SK-N-SH (cell line): Measurements from ENCODE around the gene CDH22. TPM values are rescaled to one million over a fixed set of nuclear protein-coding genes. Genes with fewer than 3 reads are reported as not detected.

ENCODE experiments used
- CTCF ChIA-PET: fragments of 300-600, 350-600 bp; formaldehyde crosslinking; extraction: SDS; loops from one replicate; lab custom pipeline; 2021; lab: Yijun Ruan, JAX
- POLR2A ChIA-PET: fragments of 350-600 bp; sonication (Branson Sonifier 250); formaldehyde crosslinking; extraction: SDS; loops from one replicate; lab custom pipeline; 2020; ENCODE audit warnings: antibody characterized with exemption, inconsistent platforms; lab: Yijun Ruan, JAX
- DNase-seq: peaks from one replicate; pipeline ENCODE4 v3.0.0; 2012
- H2AFZ ChIP-seq: fragments of 200-600 bp; sonication (generic); 2 replicates; pipeline ENCODE4 v1.8.1; 2016; ENCODE audit warnings: antibody characterized with exemption, mild to moderate bottlenecking, low read depth
- H3F3A ChIP-seq: fragments of 200-600 bp; sonication (generic); replicated peaks from 2 replicates; pipeline ENCODE3; 2016; ENCODE audit warnings: antibody characterized with exemption, mild to moderate bottlenecking; ENCODE audit not compliant: insufficient read depth
- H3K27ac ChIP-seq, 2 experiments: fragments of 200-500 bp in 1 of 2; fragments of 200-600 bp in 1 of 2; sonication (Bioruptor generic) in 1 of 2; sonication (generic), shearing (Covaris generic) in 1 of 2; 2 replicates each; pipeline versions ENCODE4 v1.5.1 to v1.6.1; 2014 to 2016; ENCODE audit warnings: low read depth in 2 of 2, inconsistent platforms in 1 of 2, low read length in 1 of 2, mild to moderate bottlenecking in 1 of 2, mixed read lengths in 1 of 2
- H3K27me3 ChIP-seq: fragments of 200-600 bp; sonication (generic), shearing (Covaris generic); 2 replicates; pipeline ENCODE4 v1.6.1; 2016; ENCODE audit warnings: mixed run types; ENCODE audit not compliant: insufficient read depth
- H3K36me3 ChIP-seq, 2 experiments: fragments of 200-500 bp in 1 of 2; fragments of 200-600 bp in 1 of 2; sonication (Bioruptor generic) in 1 of 2; sonication (generic) in 1 of 2; replicated peaks in 1 of 2; 2 replicates each; pipeline versions ENCODE3 to v1.5.1; 2014 to 2016; ENCODE audit warnings: low read length in 1 of 2, mild to moderate bottlenecking in 1 of 2; ENCODE audit not compliant: insufficient read depth in 2 of 2, control insufficient read depth in 1 of 2
- H3K4me1 ChIP-seq, 2 experiments: fragments of 200-500 bp in 1 of 2; fragments of 200-600 bp in 1 of 2; sonication (Bioruptor generic) in 1 of 2; sonication (generic), shearing (Covaris generic) in 1 of 2; 2 replicates each; pipeline versions ENCODE4 v1.5.1 to v1.6.1; 2014 to 2016; ENCODE audit warnings: low read depth in 1 of 2, low read length in 1 of 2, mixed run types in 1 of 2; ENCODE audit not compliant: insufficient read depth in 2 of 2, control insufficient read depth in 1 of 2
- H3K4me2 ChIP-seq: fragments of 200-600 bp; sonication (generic), shearing (Covaris generic); 2 replicates; pipeline ENCODE4 v1.6.1; 2017; ENCODE audit warnings: mixed run types
- H3K4me3 ChIP-seq, 2 experiments: fragments of 200-500 bp in 1 of 2; fragments of 200-600 bp in 1 of 2; sonication (Bioruptor generic) in 1 of 2; sonication (generic), shearing (Covaris generic) in 1 of 2; 2 replicates each; pipeline versions ENCODE4 v1.5.1 to v1.8.1; 2014 to 2016; ENCODE audit warnings: low read depth in 2 of 2, inconsistent platforms in 1 of 2, low read length in 1 of 2, mild to moderate bottlenecking in 1 of 2, mixed read lengths in 1 of 2, moderate library complexity in 1 of 2
- H3K79me2 ChIP-seq: fragments of 200-600 bp; sonication (generic); 2 replicates; pipeline ENCODE4 v1.8.1; 2017; ENCODE audit warnings: mild to moderate bottlenecking; ENCODE audit not compliant: insufficient read depth
- H3K9ac ChIP-seq: fragments of 200-600 bp; sonication (generic); 2 replicates; pipeline ENCODE4 v1.6.1; 2017; ENCODE audit warnings: mixed run types
- H3K9me2 ChIP-seq: fragments of 200-600 bp; sonication (generic); 2 replicates; pipeline ENCODE4 v1.6.1; 2017; ENCODE audit warnings: mixed run types
- H3K9me3 ChIP-seq: fragments of 200-600 bp; sonication (generic); 2 replicates; pipeline ENCODE4 v1.6.1; 2017; ENCODE audit warnings: mixed run types, mild to moderate bottlenecking, moderate library complexity
- H4K20me1 ChIP-seq: fragments of 200-600 bp; sonication (generic); 2 replicates; pipeline ENCODE4 v1.6.1; 2017; ENCODE audit warnings: mild to moderate bottlenecking, mixed run types; ENCODE audit not compliant: insufficient read depth
- FOSL2 ChIP-seq: IDR thresholded peaks from 2 replicates; pipeline ENCODE4 v1.4.0; 2012; ENCODE audit warnings: low read depth, mild to moderate bottlenecking, moderate library complexity, borderline replicate concordance
- NFIC ChIP-seq: IDR thresholded peaks from 2 replicates; pipeline ENCODE4 v1.4.0; 2012; ENCODE audit warnings: borderline replicate concordance
- NRF1 ChIP-seq: IDR thresholded peaks from 2 replicates; pipeline ENCODE4 v1.6.1; 2012; ENCODE audit warnings: low read depth, mild to moderate bottlenecking, low read length
- PBX3 ChIP-seq: IDR thresholded peaks from 2 replicates; pipeline ENCODE4; 2012
- POLR2AphosphoS5 ChIP-seq: IDR thresholded peaks from 2 replicates; pipeline ENCODE4 v1.6.1; 2012; ENCODE audit warnings: low read depth, low read length
- RCOR1 ChIP-seq: fragments of 150-350 bp; IDR thresholded peaks from 2 replicates; pipeline ENCODE4 v1.6.1; 2017; ENCODE audit warnings: antibody characterized with exemption, low read length
- RXRA ChIP-seq: IDR thresholded peaks from 2 replicates; pipeline ENCODE4 v1.4.0; 2012; ENCODE audit warnings: low read depth, mild to moderate bottlenecking, borderline replicate concordance
- SMC3 ChIP-seq: IDR thresholded peaks from 2 replicates; pipeline ENCODE4 v1.6.1; 2012; ENCODE audit warnings: low read depth, low read length, improper control_type of control experiment
- TCF12 ChIP-seq: IDR thresholded peaks from 2 replicates; pipeline ENCODE4 v1.4.0; 2012
- TEAD4 ChIP-seq: IDR thresholded peaks from 2 replicates; pipeline ENCODE4 v1.4.0; 2012; ENCODE audit warnings: mild to moderate bottlenecking, borderline replicate concordance; ENCODE audit not compliant: insufficient read depth
- YY1 ChIP-seq: IDR thresholded peaks from 2 replicates; pipeline ENCODE4 v1.4.0; 2012; ENCODE audit warnings: low read depth, mild to moderate bottlenecking
- WGBS: methylation state at CpG from one replicate; pipeline ENCODE4 v1.1.6; 2017; ENCODE audit warnings: low lambda C conversion rate; 5-methylcytosine and 5-hydroxymethylcytosine counted together
- polyA plus RNA-seq, 3 experiments: library from polyadenylated mRNA; depleted of rRNA; stranded (reverse); fragments of >200 nt; gene quantifications; 2 replicates each; pipeline ENCODE4 v1.2.3, GENCODE V29; 2012
- TF ChIP-seq, protein P1 (sequence below): fragments of 150-350 bp; IDR thresholded peaks from 2 replicates; pipeline ENCODE4 v1.6.1; 2017; ENCODE audit warnings: antibody characterized with exemption, low read length, low read depth, borderline replicate concordance
- TF ChIP-seq, protein P2 (sequence below): fragments of 200-600 bp; sonication (generic); IDR thresholded peaks from 2 replicates; pipeline ENCODE4 v1.6.1; 2017; ENCODE audit warnings: antibody characterized with exemption, mild to moderate bottlenecking, moderate library complexity
- TF ChIP-seq, protein P3 (sequence below): IDR thresholded peaks from 2 replicates; pipeline ENCODE4 v1.4.0; 2012; ENCODE audit warnings: low read depth, borderline replicate concordance
- TF ChIP-seq, protein P4 (sequence below): IDR thresholded peaks from 2 replicates; pipeline ENCODE4 v1.4.0; 2012; ENCODE audit warnings: low read depth, borderline replicate concordance

CDH22 gene
- polyA plus RNA-seq, 1 of the 3 experiments (the other 2 are of a cell fraction): not detected

DNA sequence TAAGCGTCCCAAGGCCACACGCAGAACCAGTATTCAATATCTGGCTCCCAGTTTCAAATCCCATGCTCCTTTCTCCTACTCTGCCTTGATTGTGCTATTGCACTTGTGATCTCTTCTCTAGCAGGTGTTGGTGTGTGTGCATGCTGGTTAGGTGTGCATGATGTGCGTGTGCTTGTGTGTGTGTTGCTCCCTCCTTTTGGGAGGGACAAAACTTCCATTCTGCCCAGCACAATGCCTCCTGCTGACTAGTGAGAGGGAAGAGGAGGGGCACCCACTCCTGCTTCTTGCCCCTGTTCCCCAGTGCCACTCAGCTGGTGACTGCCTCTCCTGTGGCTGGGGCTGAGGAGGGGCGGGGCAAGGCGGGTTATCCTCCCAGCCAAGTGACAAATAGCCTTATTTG lies 170.5 kb downstream of the CDH22 start:
- DNase-seq: no peak
- H3K9ac ChIP-seq: no peak overlapping the region
- ChIA-PET POLR2A (no interaction called here), CTCF (interaction anchor here (0.6 to 4.2 kb wide), 7 partner anchors 9 to 211 kb away, joined by 3 to 35 read pairs (median 12); no protein-coding TSS in a partner anchor)
- WGBS: 47% methylated on average over 5 of the region's 5 CpGs
- H3K4me3 ChIP-seq: no peak overlapping the region
- peaks cover 31% of the 10 kb centered on the region; the same call in 1 of the 2 replicates for H3K27me3 ChIP-seq
- H3F3A ChIP-seq: no peaks in the 10 kb centered on the region
- peaks cover 0 to 73% of the 10 kb centered on the region in 2 experiments; a peak in 2 of 4 replicates for H3K4me1 ChIP-seq
- no peaks in the 10 kb centered on the region for H3K9me2 ChIP-seq
- no peak overlapping the region for H2AFZ ChIP-seq
- H3K4me2 ChIP-seq: no peak overlapping the region
- H3K27ac ChIP-seq: peak overlapping the region in 1 of 2 experiments; percentile 99; a peak in 2 of 4 replicates
- H3K36me3 ChIP-seq: no peaks in the 10 kb centered on the region
- H3K79me2 ChIP-seq: no peaks in the 10 kb centered on the region
- no peaks in the 10 kb centered on the region for H3K9me3 ChIP-seq
- no peak for TF ChIP-seq YY1
- TF ChIP-seq FOSL2: no peak
- TF ChIP-seq PBX3: no peak
- no peak for TF ChIP-seq NRF1
- TF ChIP-seq, protein P1, sequence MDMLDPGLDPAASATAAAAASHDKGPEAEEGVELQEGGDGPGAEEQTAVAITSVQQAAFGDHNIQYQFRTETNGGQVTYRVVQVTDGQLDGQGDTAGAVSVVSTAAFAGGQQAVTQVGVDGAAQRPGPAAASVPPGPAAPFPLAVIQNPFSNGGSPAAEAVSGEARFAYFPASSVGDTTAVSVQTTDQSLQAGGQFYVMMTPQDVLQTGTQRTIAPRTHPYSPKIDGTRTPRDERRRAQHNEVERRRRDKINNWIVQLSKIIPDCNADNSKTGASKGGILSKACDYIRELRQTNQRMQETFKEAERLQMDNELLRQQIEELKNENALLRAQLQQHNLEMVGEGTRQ: no peak
- no peak for TF ChIP-seq RXRA
- TF ChIP-seq TCF12: no peak
- TF ChIP-seq SMC3: no peak
- no peak for TF ChIP-seq NFIC
- TF ChIP-seq, protein P2, sequence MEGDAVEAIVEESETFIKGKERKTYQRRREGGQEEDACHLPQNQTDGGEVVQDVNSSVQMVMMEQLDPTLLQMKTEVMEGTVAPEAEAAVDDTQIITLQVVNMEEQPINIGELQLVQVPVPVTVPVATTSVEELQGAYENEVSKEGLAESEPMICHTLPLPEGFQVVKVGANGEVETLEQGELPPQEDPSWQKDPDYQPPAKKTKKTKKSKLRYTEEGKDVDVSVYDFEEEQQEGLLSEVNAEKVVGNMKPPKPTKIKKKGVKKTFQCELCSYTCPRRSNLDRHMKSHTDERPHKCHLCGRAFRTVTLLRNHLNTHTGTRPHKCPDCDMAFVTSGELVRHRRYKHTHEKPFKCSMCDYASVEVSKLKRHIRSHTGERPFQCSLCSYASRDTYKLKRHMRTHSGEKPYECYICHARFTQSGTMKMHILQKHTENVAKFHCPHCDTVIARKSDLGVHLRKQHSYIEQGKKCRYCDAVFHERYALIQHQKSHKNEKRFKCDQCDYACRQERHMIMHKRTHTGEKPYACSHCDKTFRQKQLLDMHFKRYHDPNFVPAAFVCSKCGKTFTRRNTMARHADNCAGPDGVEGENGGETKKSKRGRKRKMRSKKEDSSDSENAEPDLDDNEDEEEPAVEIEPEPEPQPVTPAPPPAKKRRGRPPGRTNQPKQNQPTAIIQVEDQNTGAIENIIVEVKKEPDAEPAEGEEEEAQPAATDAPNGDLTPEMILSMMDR: no peak
- no peak for TF ChIP-seq TEAD4
- TF ChIP-seq, protein P3, sequence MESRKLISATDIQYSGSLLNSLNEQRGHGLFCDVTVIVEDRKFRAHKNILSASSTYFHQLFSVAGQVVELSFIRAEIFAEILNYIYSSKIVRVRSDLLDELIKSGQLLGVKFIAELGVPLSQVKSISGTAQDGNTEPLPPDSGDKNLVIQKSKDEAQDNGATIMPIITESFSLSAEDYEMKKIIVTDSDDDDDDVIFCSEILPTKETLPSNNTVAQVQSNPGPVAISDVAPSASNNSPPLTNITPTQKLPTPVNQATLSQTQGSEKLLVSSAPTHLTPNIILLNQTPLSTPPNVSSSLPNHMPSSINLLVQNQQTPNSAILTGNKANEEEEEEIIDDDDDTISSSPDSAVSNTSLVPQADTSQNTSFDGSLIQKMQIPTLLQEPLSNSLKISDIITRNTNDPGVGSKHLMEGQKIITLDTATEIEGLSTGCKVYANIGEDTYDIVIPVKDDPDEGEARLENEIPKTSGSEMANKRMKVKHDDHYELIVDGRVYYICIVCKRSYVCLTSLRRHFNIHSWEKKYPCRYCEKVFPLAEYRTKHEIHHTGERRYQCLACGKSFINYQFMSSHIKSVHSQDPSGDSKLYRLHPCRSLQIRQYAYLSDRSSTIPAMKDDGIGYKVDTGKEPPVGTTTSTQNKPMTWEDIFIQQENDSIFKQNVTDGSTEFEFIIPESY: no peak
- TF ChIP-seq, protein P4, sequence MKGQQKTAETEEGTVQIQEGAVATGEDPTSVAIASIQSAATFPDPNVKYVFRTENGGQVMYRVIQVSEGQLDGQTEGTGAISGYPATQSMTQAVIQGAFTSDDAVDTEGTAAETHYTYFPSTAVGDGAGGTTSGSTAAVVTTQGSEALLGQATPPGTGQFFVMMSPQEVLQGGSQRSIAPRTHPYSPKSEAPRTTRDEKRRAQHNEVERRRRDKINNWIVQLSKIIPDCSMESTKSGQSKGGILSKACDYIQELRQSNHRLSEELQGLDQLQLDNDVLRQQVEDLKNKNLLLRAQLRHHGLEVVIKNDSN: no peak
- no peak for TF ChIP-seq RCOR1
- TF ChIP-seq POLR2AphosphoS5: no peak
- no peaks in the 10 kb centered on the region for H4K20me1 ChIP-seq
